ENCODE data around the gene CHFR. TPM values are rescaled to one million over a fixed set of nuclear protein-coding genes. Genes with fewer than 3 reads are reported as not detected.
"Not testable (repeated sequence)": the region's sequence is repeated elsewhere in the genome, so short reads cannot be mapped to it uniquely, and the experiment has no call there.

Gene CHFR
- total RNA-seq, 1 experiment from 2014 or later: 24.2 TPM

DNA sequence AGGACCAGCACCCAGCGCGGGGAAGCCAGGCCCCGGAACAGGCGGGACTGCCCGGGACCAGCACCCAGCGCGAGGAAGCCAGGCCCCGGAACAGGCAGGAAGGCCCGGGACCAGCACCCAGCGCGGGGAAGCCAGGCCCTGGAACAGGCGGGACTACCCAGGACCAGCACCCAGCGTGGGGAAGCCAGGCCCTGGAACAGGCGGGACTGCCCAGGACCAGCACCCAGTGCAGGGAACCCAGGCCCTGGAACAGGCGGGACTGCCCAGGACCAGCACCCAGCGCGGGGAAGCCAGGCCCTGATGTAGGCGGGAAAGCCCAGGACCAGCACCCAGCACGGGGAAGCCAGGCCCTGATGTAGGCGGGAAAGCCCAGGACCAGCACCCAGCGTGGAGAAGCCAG is 12.8 kb downstream of the CHFR start:
- DNase-seq (ENCODE audit: low read depth): not testable (repeated sequence)

DNA sequence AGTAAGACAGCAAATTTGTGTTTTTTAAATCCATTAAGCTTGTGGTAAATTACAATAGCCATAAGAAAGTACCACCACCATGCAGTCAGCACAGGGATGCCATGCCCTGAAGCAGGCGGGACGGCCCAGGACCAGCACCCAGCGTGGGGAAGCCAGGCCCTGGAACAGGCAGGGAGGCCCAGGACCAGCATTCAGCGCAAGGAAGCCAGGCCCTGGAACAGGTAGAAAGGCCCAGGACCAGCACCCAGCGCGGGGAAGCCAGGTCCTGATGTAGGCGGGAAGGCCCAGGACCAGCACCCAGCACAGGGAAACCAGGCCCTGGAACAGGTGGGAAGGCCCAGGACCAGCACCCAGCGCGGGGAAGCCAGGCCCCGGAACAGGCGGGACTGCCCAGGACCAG is 13.2 kb downstream of the CHFR start:
- DNase-seq (ENCODE audit: low read depth): no peak

DNA sequence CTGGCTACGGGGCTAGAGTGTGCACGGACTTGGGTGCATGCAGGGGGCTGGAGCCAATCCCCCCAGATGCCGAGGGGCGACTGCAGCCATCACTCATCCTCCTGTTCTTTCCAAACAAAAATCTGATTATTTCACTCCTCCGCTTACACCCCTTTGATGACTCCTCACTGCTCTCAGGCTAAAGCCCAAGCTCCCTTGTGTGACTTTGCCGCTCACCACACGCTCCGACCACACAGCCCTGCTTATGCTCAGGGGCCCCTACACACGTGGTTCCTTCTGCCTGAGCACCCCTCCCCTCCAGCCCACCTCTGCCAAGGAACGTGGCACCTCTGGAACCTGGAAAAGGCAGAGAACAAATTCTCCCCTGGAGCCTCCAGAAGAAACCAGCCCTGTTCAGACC is 13.7 kb downstream of the CHFR start:
- DNase-seq (ENCODE audit: low read depth): no peak

DNA sequence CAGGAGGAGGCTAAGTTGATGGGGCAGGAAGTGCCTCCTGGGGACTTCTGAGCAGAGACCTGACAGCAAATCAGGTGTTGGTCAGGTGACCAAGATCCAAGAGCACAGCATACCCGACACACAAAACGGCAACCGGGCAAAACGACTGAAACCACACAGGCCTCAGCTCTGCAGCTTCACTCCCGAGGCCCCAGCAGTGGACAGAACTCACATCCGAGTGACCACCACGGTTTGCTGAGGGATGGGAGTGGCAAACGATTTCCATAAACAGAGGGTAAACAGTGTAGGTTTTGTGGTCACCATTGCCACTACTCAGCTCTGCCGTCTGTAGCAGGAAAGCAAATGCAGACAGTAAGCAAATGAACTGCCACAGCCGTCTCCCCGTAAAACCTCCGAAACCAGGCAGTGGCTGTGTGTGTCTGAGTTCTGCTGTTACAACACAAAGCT is 14.4 kb downstream of the CHFR start:
- DNase-seq (ENCODE audit: low read depth): no peak

DNA sequence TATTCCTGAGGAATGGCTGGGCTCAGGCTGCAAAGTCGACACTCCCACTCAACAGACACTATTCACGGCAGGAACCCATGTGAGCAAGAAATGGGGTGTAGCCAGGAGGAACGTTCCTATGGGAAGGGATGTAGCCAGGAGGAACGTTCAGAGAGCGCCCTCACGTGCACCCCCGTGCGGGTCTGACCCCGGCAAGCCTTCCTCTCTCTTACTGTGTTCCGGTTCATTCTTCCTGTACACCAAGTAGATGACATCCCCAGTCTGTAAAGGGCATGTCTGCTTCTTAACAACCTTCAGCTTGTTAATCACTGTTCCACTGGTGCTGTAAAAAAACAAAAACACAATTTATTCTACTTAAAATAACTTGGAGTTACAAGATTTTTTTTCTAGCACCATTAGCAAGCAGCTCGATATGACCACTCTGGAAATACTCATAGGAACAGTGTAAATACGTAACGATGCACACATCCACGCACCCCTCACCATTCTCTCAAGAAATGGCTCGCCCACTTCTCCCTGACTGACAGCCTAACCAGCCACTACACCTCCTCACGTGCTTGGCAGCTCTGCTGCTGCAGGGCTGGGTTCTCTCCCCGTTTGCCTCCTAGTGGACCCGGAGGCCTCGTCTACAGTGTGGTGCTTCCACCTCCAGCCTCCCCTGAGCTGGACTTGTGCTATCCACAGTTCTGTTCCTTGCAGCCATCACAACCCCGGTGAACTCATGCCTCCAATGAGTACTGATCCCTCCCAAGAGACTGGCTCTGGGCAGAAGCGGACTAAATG is 15.1 kb downstream of the CHFR start:
- DNase-seq (ENCODE audit: low read depth): no peak

DNA sequence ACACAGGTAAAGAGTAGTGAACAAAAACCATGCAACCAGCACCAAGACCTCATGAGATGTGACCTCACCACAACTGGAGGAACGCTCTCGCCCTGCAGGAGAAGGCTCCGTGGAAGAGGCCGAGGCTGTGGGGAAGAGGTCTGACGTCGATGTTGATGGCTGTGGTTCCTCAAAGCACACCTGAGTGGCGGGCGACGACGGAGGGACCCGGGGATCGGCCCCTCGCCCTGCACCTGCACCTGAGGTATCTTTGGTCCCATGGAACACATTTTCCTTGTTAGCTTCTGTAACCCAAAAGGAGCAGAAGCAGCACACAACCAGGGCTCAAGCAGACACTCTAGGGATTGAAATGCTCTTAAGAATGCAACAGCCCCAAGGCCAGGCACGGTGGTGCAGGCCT is 17.9 kb downstream of the CHFR start:
- DNase-seq (ENCODE audit: low read depth): no peak

DNA sequence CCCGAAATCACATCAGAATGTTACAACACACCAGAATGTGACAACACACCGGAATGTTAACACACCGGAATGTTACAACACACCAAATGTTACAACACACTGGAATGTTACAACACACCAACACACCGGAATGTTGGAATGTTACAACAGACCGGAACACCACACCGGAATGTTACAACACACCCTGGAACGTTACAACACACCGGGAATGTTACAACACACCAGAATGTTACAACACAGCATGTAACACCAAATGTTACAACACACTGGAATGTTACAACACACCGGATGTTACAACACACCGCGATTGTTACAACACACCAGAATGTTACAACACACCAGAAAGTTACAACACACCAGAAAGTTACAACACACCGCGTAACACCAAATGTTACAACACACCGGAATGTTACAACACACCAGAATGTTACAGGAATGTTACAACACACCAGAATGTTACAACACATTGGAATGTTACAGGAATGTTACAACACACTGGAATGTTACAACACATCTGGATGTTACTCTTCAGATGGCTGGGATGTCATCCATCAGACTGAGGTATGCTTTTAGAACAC is 21.1 kb downstream of the CHFR start:
- DNase-seq (ENCODE audit: low read depth): no peak

DNA sequence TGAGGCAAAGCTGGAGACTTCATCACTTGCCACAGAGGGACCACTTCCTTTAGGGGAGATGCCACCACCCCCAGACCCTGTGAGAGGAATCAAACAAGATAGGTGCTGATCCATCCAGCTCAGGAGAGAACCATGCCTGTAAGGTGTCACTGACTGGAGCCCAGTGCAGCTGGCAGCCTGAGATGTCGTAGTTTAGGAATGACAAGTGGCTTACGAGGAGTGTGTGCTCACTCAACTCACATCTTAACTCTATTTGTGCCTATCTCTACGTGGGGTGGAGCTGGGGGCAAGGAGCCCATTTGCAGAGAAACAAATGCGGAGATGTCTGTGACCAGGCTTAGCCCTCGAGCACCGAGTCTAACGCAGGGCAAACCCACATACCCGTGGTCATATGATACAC is 25.8 kb downstream of the CHFR start:
- no peak for DNase-seq (ENCODE audit: low read depth)

DNA sequence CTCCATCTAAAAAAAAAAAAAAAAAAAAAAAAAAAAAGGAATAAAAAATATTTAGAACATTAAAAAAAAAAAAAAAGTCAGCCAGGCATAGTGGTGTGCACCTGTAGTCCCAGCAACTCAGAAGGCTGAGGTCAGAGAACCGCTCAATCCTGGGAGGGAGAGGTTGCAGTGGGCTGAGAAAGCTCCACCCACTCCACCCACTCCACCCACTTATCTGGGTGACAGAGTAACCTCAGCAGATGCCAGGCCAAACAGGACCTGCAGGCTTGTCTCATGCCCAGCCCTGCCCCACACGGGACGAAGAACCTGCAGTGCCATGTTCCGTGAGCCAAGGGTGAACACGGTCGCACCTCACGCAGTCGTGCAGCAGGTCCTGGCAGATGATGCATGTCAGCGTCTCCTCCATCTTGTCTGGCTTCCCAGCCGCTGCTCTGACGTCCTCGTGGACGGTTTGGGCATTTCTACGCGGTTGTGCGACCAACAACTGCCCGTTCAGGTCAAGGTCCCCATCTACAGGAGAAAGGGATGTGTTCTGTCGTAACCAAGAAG is 28.6 kb downstream of the CHFR start:
- DNase-seq (ENCODE audit: low read depth): no peak

DNA sequence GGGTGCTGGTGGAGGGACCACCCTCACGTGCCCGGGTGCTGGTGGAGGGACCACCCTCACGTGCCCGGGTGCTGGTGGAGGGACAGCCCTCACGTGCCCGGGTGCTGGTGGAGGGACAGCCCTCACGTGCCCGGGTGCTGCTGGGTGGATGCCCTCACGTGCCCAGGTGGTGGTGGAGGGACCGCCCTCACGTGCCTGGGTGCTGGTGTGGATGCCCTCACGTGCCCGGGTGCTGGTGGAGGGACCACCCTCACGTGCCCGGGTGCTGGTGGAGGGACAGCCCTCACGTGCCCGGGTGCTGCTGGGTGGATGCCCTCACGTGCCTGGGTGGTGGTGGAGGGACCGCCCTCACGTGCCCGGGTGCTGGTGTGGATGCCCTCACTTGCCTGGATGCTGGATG is 30.4 kb downstream of the CHFR start:
- DNase-seq (ENCODE audit: low read depth): not testable (repeated sequence)

DNA sequence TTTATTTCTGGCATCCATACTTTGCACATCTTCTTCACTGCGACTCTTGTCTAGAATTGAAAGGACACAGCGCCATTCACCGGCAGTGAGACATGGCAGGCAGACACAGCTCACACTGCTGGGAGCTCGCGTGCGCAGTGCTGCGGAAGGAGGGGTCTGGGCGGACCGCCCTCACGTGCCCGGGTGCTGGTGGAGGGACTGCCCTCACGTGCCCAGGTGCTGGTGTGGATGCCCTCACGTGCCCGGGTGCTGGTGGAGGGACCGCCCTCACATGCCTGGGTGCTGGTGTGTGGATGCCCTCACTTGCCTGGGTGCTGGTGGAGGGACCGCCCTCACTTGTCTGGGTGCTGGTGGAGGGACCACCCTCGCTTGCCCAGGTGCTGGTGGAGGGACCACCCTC is 30.8 kb downstream of the CHFR start:
- no peak for DNase-seq (ENCODE audit: low read depth)

DNA sequence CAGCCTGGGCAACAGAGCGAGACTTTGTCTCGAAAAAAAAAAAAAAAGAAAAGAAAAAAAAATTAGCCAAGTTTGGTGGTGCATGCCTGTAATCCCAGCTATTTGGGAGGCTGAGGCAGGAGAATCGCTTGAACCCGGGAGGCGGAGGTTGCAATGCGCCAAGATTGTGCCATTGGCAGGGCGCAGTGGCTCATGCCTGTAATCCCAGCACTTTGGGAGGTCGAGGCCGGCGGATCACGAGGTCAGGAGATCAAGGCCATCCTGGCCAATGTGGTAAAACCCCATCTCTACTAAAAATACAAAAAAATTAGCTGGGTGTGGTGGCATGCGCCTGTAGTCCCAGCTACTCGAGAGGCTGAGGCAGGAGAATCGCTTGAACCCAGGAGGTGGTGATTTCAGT is 32.2 kb downstream of the CHFR start:
- not testable (repeated sequence) for DNase-seq (ENCODE audit: low read depth)

DNA sequence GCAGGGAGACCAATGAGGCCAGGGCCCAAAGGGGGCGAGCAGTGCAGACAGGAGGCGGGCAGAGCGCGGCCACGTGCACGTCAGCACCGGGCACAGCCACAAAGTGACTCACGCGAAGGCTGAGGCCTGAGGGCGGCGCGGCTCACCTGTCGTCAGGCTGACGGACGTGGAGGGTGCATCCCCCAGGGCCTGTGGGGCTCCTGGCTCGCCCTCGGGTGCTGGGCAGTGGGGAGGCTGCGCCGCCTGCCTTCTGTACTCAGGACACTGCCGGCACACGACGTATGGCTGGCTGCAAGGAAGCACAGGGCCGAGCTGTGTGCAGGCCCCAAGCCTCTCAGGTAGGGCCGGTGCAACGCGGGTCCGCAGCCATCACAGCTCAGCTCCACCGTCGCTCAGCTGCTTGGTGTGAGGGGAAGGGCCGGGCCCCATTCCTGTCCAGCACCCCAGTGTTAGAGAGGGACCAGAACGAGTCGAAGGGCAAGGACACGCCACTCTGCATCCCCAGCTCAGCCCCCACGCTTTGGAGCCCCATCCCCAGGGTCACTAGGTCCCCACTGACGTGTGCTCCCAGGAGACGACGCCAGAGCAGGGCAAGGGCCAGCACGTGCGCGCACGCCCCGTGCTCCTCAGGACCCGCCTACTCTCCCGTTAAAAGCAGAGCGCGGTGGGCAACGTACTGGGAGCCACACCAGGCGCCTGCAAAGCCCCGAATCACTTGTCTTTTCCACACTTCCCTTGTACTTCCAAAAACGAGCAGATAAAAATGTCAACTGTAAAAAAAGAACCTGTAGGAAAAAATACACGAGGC is 33.9 kb downstream of the CHFR start:
- no peak for DNase-seq (ENCODE audit: low read depth)

DNA sequence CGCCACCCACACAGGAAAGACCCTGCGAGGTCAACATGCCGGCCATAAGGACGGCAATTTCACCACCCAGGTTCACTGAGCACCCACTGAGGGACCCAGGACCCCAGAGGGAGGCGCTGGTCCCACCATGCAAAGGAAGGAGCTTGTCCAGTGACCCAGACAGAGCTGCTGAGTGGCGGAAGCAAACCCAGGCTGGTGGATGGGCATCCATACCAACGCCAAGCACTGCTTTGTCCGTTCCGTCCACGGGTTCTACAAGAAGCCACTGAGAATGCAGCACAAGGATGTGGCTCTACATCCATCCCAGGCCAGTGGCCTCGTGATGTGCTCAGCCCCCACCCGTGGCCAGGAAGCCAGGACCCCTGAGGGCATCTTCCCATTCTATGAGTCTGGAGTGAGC is 34.9 kb downstream of the CHFR start:
- DNase-seq (ENCODE audit: low read depth): no peak

DNA sequence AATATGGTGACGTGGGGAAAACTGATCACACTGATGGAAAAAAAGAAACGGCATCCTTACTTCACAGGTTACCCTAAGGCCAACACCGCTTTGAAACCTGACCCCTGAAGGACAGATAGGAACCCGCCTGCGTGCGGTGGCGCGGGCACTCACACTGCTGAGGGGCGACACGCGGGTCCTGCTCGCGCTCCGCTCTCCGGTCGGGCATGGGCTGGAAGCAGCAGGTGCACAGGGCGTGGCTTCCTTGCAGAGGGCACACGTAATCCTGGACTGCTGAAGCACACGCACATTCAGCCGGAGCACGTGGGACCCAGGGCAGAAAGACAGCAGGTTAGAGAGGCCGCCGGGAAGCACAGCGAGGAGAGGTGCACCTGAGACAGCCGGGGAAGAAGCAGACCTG is 35.9 kb downstream of the CHFR start:
- no peak for DNase-seq (ENCODE audit: low read depth)

DNA sequence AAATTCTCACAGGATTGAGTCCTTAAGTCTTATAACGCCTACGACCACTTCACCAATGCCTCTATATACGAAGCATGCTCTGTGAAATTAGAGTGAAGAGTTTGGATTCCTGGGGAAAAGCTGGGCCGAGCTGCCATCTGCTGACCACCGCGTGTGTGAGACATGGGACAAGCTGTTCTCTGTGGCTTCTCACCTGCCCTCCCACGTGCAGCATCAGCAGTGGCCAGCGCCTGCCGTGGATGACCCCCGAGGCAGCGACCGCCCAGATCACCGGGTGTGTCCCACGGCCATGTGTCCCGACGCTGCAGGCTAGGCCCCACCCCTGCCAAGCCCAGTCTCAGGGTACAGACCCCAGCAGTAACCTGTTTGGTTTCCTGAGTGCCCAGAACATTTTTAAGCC is 37.1 kb downstream of the CHFR start:
- no peak for DNase-seq (ENCODE audit: low read depth)

DNA sequence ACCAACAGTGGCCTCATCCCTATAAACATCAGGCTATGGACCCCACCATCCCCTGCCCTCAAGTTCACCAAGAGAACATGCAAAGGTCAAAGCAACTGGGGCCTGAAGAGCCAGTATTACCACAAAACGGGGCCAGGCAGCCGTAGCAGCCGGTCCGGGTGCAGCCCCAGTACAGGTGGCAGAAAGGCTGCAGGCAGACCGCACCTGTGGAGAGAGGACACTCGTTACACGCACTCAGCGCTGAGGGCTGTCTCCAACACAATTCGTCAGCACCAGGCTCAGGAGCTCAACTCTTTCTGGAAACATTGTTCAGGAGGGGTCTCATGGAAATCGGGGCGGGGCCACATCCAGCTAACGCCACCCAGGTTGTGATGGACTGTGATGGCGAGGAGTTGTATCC is 38.9 kb downstream of the CHFR start:
- no peak for DNase-seq (ENCODE audit: low read depth)

DNA sequence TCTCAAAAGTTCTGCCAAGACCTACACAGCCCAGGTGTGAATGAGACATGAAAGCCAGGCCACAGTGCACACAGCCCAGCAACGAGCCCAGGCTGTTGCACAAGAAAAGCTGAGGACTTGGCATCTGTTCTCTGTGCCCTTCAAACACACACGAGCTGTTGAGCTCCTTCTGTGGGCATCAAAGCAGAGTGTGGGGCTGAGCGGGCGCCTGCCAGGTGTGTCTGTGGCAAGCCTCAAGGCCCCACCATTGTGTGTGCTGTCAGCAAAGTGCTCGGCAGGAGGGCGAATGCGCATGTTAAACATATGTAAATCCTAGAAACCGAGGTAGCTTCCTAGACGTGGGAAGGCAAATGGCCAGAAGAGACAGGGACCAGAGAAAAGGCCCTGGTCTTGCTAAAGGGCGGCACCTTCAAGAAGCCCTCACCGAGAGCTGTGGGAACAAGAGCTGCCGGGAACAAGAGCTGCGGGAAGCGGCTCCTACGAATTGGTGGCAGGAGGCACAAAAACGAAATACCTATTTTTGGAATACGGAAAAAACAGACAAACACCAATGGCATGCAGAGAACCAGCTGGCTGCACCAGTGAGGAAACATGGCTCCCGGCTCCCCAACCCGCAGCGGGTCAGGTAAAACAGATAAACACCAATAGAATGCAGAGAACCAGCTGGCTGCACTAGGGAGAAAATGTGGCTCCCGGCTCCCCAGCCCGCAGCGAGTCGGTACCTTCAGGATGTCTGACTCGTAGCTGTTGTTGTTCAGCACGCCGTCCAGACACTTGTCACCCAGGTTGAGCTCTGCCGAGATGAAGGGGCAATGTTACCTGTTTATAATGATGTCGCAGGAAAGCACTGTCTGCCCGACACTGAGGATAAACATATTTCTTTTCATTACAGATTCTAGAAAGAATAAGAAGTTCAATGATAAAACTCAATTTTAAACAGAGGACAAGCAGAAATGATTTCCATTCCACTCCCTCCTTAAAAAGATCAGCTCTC is 39.7 kb downstream of the CHFR start:
- no peak for DNase-seq (ENCODE audit: low read depth)

DNA sequence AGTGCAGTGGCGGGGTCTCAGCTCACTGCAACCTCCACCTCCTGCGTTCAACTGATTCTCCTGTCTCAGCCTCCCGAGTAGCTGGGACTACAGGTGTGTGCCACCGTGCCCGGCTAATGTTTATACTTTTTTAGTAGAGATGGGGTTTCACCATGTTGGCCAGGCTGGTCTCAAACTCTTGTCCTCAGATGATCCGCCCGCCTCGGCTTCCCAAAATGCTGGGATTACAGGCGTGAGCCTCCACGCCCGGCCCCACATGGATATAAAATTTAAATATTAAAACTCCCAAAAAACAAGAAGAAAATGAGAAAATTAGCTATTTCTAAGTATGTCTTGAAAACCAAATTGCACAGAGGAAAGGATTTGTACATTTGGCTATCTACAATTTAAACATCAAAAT is 42.7 kb downstream of the CHFR start:
- DNase-seq (ENCODE audit: low read depth): not testable (repeated sequence)

DNA sequence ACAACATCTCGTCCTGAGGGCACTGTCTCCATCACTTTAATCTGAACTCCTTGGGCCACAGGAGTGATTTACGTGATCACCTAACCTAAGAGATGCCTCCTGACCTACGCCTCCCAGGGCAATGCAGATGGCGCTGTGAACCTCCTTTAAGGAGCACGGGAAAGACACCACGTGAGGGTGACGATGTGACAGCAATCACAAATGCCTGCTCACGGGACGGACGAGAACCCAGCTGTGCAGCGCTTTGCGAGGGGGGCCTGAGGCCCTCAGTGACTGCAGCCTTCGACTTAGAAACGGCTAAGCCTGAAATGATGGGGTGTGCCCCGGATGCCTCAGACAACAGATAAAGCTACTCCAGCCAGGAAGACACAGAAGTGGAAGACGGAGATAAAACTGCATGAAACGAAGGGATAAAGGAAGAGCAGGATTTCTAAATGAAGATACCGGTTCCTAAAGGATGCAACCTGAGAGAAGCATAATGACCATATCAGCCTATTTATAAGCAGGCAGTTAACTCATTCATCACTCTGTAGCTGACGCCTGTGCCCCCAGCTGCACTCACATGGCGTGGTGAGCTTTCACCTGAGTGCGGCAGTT is 44.9 kb downstream of the CHFR start:
- no peak for DNase-seq (ENCODE audit: low read depth)
